Airway epithelial cell (primary cell): ENCODE data around the gene RBMY1F. TPM values are rescaled to one million over a fixed set of nuclear protein-coding genes. Genes with fewer than 3 reads are reported as not detected.

Source experiments
- total RNA-seq: library from RNA; depleted of rRNA; stranded (reverse); fragments of >200 nt; gene quantifications from 2 replicates; pipeline ENCODE4 v1.2.3, GENCODE V29; 2015

Gene RBMY1F
- not detected in 2 replicates for total RNA-seq

DNA sequence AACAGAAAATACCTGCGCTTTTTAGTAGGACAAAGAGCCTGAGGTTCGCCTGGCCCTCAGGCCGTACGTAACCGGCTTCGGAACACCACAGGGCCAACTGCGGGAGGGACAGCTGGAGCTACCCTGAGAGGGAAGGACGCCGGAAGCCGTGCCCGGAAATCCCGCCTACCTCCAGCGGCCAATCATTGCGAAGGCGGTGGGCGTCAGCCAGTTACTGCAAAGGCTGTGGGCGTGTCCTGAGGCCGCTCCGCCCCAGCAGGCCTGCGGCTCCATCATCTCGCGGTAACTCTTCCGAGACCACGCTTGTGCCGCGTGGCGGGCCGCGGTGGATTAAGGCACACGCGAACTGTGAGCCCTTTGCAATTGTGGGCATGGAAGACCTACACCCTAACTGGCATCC is at the start of gene RBMY1F:
TSS of gene RBMY1F (minus strand) at position 101 of the 400 bp plus-strand sequence. CDS start 1,954 bp downstream, outside the sequence.

Other genes starting within 250 kb of the RBMY1F start
- gene RBMY1J, start 220.5 kb upstream of the RBMY1F start, total RNA-seq = not detected in 2 replicates